HCT116 (cell line): ENCODE results near the gene CNKSR3. TPM values are rescaled to one million over a fixed set of nuclear protein-coding genes. Genes with fewer than 3 reads are reported as not detected.

Source experiments
- ATAC-seq: fragments of 200-7000 bp; cut with Tn5 transposase; 2 replicates; pipeline ENCODE4 v1.9.1; 2020; ENCODE audit warnings: mild to moderate bottlenecking, moderate library complexity
- BruUV-seq: library from RNA; stranded (reverse); fragments of 400-500 nt; replicated peaks from 2 replicates; lab custom pipeline; 2021; lab: Mats Ljungman, UMichigan
- CTCF ChIA-PET: fragments of 300-600 bp; sonication (Branson Sonifier 250); formaldehyde crosslinking; loops from one replicate; lab custom pipeline; 2021; ENCODE audit warnings: antibody characterized with exemption; lab: Charles Lee
- POLR2A ChIA-PET: fragments of 300-600, 350-600 bp; sonication (Branson Sonifier 250); formaldehyde crosslinking; loops from one replicate; lab custom pipeline; 2021; ENCODE audit warnings: antibody characterized with exemption; lab: Charles Lee
- RAD21 ChIA-PET, 2 experiments: fragments of 300-600 bp; sonication (Branson Sonifier 250); formaldehyde crosslinking; loops; one replicate each; lab custom pipeline; 2023; ENCODE audit warnings: low total read pairs in 2 of 2; ENCODE audit not compliant: uncharacterized antibody in 2 of 2, unreplicated experiment in 2 of 2, low non-redundant PET in 1 of 2; lab: Charles Lee
- DNase-seq: peaks from one replicate; pipeline ENCODE4 v3.0.0-alpha.2; 2010; ENCODE audit warnings: low read depth, low spot score
- H2AFZ ChIP-seq: fragments of 200-600 bp; shearing (Covaris generic), sonication (generic); 2 replicates; pipeline ENCODE4 v1.6.1; 2017; ENCODE audit warnings: low read depth, mixed run types, mixed read lengths, antibody characterized with exemption, low read length; ENCODE audit not compliant: poor library complexity, severe bottlenecking
- H3K27ac ChIP-seq: 2 replicates; pipeline ENCODE4 v1.5.1; 2012; ENCODE audit warnings: low read depth, low read length
- H3K27me3 ChIP-seq: fragments of 200-600 bp; sonication (generic); 2 replicates; pipeline ENCODE4 v1.6.1; 2016; ENCODE audit warnings: mixed run types, low read length, mixed read lengths; ENCODE audit not compliant: insufficient read depth
- H3K36me3 ChIP-seq, 2 experiments: fragments of 200-500 bp in 1 of 2; fragments of 200-600 bp in 1 of 2; sonication (Bioruptor generic) in 1 of 2; sonication (generic) in 1 of 2; 2 replicates each; pipeline versions ENCODE4 v1.5.1 to v1.6.1; 2014 to 2016; ENCODE audit warnings: low read length in 2 of 2, inconsistent platforms in 1 of 2, mixed read lengths in 1 of 2, mixed run types in 1 of 2; ENCODE audit not compliant: insufficient read depth in 2 of 2, control insufficient read depth in 1 of 2
- H3K4me1 ChIP-seq, 2 experiments: fragments of 200-600 bp in 1 of 2; sonication (generic) in 1 of 2; 2 replicates each; pipeline versions ENCODE4 v1.5.1 to v1.6.1; 2012 to 2017; ENCODE audit warnings: low read length in 2 of 2, inconsistent platforms in 1 of 2, mild to moderate bottlenecking in 1 of 2, mixed read lengths in 1 of 2, mixed run types in 1 of 2, moderate library complexity in 1 of 2; ENCODE audit not compliant: insufficient read depth in 2 of 2, control insufficient read depth in 1 of 2
- H3K4me2 ChIP-seq: fragments of 200-600 bp; sonication (generic); 2 replicates; pipeline ENCODE4 v1.6.1; 2017; ENCODE audit warnings: mixed run types, low read length, mixed read lengths
- H3K4me3 ChIP-seq, 2 experiments: fragments of 200-600 bp in 1 of 2; sonication (generic) in 1 of 2; replicated peaks in 1 of 2; 2 replicates each; pipeline ENCODE4 v1.5.1; 2011 to 2016; ENCODE audit warnings: low read length in 2 of 2, control low read depth in 1 of 2, low read depth in 1 of 2, mild to moderate bottlenecking in 1 of 2, mixed read lengths in 1 of 2, mixed run types in 1 of 2
- H3K79me2 ChIP-seq: fragments of 200-600 bp; sonication (generic); 2 replicates; pipeline ENCODE4 v1.6.1; 2017; ENCODE audit warnings: mild to moderate bottlenecking, mixed run types, low read length, moderate library complexity, mixed read lengths; ENCODE audit not compliant: insufficient read depth
- H3K9ac ChIP-seq: fragments of 200-600 bp; sonication (generic); 2 replicates; pipeline ENCODE4 v1.6.1; 2016; ENCODE audit warnings: low read length, mixed read lengths
- H3K9me2 ChIP-seq: fragments of 200-600 bp; sonication (generic), shearing (Covaris generic); 2 replicates; pipeline ENCODE4 v1.6.1; 2017; ENCODE audit warnings: mixed run types, mild to moderate bottlenecking, moderate library complexity; ENCODE audit not compliant: insufficient read depth
- H3K9me3 ChIP-seq, 2 experiments: fragments of 200-500 bp in 1 of 2; fragments of 200-600 bp in 1 of 2; sonication (Bioruptor generic) in 1 of 2; sonication (generic) in 1 of 2; 2 replicates each; pipeline ENCODE4 v1.6.1; 2014 to 2017; ENCODE audit warnings: low read length in 2 of 2, mixed read lengths in 2 of 2, inconsistent platforms in 1 of 2, low read depth in 1 of 2, mild to moderate bottlenecking in 1 of 2, mixed run types in 1 of 2, moderate library complexity in 1 of 2; ENCODE audit not compliant: control insufficient read depth in 1 of 2, insufficient read depth in 1 of 2
- H4K20me1 ChIP-seq: fragments of 200-600 bp; sonication (generic), shearing (Covaris generic); 2 replicates; pipeline ENCODE4 v1.6.1; 2017; ENCODE audit warnings: mixed run types, mild to moderate bottlenecking, moderate library complexity; ENCODE audit not compliant: insufficient read depth
- CBX3 ChIP-seq: IDR thresholded peaks from 2 replicates; pipeline ENCODE4 v1.6.1; 2012; ENCODE audit warnings: low read depth
- CEBPB ChIP-seq: IDR thresholded peaks from 2 replicates; pipeline ENCODE4 v1.6.1; 2012; ENCODE audit warnings: low read depth
- EZH2 ChIP-seq: fragments of 200-600 bp; sonication (generic); IDR thresholded peaks from 2 replicates; pipeline ENCODE4 v1.6.1; 2017; ENCODE audit warnings: antibody characterized with exemption, mixed run types
- EZH2phosphoT487 ChIP-seq: fragments of 200-600 bp; IDR thresholded peaks from 2 replicates; pipeline ENCODE4 v1.6.1; 2018; ENCODE audit warnings: antibody characterized with exemption, borderline replicate concordance
- SIN3A ChIP-seq: IDR thresholded peaks from 2 replicates; pipeline ENCODE4 v1.6.1; 2012; ENCODE audit warnings: low read depth
- ZFX ChIP-seq: fragments of 450-650 bp; IDR thresholded peaks from 2 replicates; pipeline ENCODE4 v1.6.1; 2017
- intact Hi-C: fragments of 100-400 bp; cut with micrococcal nuclease; formaldehyde crosslinking; loops from 2 replicates; pipeline ENCODE4 v1.10.0; 2022
- total RNA-seq: library from RNA; stranded (reverse); gene quantifications from one replicate; pipeline ENCODE4 v1.2.1, GENCODE V29; 2021; ENCODE audit not compliant: unreplicated experiment
- TF ChIP-seq, protein P1 (sequence below): IDR thresholded peaks from 2 replicates; pipeline ENCODE4 v1.6.1; 2012; ENCODE audit warnings: low read depth
- TF ChIP-seq, protein P2 (sequence below): IDR thresholded peaks from 2 replicates; pipeline ENCODE4 v1.6.1; 2012

CNKSR3 gene
- total RNA-seq, 1 experiment from 2014 or later = 15.4 TPM

DNA sequence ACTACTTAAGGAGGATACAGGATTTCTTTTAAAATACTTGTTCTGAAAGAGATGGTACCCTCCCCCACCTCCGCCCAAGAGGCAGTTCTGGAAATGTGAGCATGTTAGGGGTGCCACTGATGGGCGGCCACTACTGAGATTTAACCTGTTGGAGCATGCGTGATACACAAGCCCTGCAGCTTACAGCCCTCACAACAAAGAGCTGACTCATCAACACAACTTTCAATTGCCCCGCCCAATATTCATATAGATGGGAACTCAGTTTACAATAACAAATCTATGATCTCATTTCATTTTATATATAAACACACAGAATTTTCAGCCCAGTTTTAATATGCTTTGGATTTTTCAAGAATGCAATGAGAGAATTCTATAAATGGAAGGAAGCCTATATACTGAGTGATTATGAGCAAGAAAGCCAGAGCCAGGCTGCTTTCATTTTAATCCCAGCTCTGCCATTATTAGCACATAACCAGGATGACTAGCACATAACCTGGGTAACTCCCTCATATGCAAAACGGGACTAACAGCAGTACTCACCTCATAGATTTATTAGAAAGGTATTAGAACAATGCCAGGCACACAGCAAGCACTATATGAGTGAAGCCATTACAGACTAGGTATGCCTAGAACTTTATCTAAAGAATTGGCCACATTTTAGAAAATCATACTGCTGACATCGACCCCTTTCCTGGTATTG lies 108.3 kb downstream of the CNKSR3 start (continued):
- TF ChIP-seq, protein P1, sequence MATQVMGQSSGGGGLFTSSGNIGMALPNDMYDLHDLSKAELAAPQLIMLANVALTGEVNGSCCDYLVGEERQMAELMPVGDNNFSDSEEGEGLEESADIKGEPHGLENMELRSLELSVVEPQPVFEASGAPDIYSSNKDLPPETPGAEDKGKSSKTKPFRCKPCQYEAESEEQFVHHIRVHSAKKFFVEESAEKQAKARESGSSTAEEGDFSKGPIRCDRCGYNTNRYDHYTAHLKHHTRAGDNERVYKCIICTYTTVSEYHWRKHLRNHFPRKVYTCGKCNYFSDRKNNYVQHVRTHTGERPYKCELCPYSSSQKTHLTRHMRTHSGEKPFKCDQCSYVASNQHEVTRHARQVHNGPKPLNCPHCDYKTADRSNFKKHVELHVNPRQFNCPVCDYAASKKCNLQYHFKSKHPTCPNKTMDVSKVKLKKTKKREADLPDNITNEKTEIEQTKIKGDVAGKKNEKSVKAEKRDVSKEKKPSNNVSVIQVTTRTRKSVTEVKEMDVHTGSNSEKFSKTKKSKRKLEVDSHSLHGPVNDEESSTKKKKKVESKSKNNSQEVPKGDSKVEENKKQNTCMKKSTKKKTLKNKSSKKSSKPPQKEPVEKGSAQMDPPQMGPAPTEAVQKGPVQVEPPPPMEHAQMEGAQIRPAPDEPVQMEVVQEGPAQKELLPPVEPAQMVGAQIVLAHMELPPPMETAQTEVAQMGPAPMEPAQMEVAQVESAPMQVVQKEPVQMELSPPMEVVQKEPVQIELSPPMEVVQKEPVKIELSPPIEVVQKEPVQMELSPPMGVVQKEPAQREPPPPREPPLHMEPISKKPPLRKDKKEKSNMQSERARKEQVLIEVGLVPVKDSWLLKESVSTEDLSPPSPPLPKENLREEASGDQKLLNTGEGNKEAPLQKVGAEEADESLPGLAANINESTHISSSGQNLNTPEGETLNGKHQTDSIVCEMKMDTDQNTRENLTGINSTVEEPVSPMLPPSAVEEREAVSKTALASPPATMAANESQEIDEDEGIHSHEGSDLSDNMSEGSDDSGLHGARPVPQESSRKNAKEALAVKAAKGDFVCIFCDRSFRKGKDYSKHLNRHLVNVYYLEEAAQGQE = no peak
- no peak for TF ChIP-seq EZH2phosphoT487
- no peak for TF ChIP-seq SIN3A

DNA sequence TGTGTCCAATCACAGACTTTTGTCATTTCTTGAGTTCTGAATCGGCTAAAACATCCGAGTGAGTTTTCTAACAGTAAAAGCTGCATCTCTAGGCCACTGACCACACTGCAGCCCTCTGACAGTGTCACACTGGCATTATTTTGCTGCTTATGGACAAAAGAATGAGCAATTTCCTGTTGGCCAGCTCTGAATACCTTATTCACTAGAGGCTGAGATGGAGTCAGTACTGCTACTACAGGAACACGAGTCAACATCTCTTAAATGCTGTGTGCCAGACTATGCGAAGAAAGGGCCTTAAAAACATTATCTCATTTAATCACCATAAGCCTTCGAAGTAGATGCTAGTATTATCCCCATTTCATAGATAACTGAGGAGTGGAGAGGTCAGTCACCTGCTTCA lies 111.4 kb downstream of the CNKSR3 start:
- no peak for ATAC-seq
- intact Hi-C loops = no loop called here
- H3K9me3 ChIP-seq = no peaks in the 10 kb centered on the region
- H3K9me2 ChIP-seq = no peaks in the 10 kb centered on the region
- TF ChIP-seq EZH2 (no peak), CEBPB (no peak), ZFX (no peak), CBX3 (no peak)
- TF ChIP-seq, protein P2, sequence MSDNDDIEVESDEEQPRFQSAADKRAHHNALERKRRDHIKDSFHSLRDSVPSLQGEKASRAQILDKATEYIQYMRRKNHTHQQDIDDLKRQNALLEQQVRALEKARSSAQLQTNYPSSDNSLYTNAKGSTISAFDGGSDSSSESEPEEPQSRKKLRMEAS = no peak
- TF ChIP-seq, all 23 proteins: peak for 0
- BruUV-seq = no TSS peak
- no peak overlapping the region for H3K4me2 ChIP-seq
- no peaks in the 10 kb centered on the region; a peak in 2 of 4 replicates for H3K36me3 ChIP-seq
- no peak for DNase-seq
- H3K4me1 ChIP-seq = peaks cover 15 to 16% of the 10 kb centered on the region in 2 experiments
- ChIA-PET RAD21 (no interaction called here), CTCF (no interaction called here), POLR2A (no interaction called here)
- H3K27me3 ChIP-seq = no peaks in the 10 kb centered on the region
- H3K79me2 ChIP-seq = no peaks in the 10 kb centered on the region
- no peak overlapping the region for H2AFZ ChIP-seq
- no peak overlapping the region for H3K27ac ChIP-seq
- H4K20me1 ChIP-seq = no peaks in the 10 kb centered on the region
- H3K9ac ChIP-seq = no peak overlapping the region
- H3K4me3 ChIP-seq = no peak overlapping the region
